ENCODE data around the gene KCNA3. TPM values are rescaled to one million over a fixed set of nuclear protein-coding genes. Genes with fewer than 3 reads are reported as not detected.

Gene KCNA3
- 1 to 10 TPM; 3.4 to 6.7 TPM for total RNA-seq
- polyA plus RNA-seq (ENCODE audit: insufficient read depth, low read depth, low replicate concordance), result 1.3 TPM
- long read RNA-seq, donor 1, result 0 reads
- long read RNA-seq, donor 2, result 0 reads

DNA sequence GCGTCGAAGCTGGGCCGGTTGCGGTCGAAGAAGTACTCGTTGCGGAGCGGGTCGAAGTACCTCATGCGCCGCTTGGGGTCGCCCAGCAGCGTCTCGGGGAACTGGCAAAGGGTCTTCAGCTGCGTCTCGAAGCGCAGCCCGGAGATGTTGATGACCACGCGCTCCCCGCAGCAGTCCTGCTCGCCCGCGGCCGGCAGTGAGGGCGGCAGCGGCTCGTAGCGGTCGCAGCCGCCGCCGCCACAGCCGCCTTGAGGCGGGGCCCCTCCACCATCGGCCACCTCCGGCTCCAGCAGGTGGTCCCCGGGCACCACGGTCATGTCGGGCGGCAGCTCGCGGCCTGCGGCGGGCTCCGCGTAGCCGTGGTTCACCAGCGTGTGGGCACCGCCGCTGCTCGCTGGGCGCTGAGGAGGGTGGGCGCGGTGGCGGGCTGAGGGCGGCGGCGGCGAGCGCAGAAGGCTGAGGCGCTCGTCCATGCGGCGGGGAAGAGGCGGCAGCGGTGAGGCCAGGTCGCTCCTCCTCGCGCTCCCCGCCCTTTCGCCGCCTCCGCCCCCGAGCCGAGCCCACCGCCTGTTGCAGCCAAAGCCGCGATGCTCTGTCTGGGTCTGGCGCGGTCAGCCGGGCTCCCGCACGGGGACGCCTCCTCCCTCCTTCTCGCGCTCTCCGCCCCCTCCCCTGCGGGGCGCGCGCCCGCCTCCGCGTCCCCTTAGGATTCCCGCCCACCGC, at the start of gene KCNA3:
KCNA3 (minus strand) TSS at position 604 of the 723 bp plus-strand sequence; CDS start at position 473, 131 bp downstream.
- Histone ChIP-seq H3K27ac (no peak within 1 kb of the TSS), H3K9me3 (no peaks in the 10 kb centered on the region), H3K27me3 (no peaks in the 10 kb centered on the region), H3K4me3 (peak within 1 kb of the TSS; percentile 50 to 68), H3K36me3 (ENCODE audit: low read depth, missing control alignments) (no peaks in the 10 kb centered on the region), H3K4me1 (no peaks in the 10 kb centered on the region)
- DNase-seq, result peak; percentile 56
- 1% methylated on average over 14 to 71 of the region's 97 CpGs for WGBS, 2 donors
- intact Hi-C loops (cut with DNase I; ENCODE audit: low total_unique reads), result no loop called here
- TF ChIP-seq, protein P1, sequence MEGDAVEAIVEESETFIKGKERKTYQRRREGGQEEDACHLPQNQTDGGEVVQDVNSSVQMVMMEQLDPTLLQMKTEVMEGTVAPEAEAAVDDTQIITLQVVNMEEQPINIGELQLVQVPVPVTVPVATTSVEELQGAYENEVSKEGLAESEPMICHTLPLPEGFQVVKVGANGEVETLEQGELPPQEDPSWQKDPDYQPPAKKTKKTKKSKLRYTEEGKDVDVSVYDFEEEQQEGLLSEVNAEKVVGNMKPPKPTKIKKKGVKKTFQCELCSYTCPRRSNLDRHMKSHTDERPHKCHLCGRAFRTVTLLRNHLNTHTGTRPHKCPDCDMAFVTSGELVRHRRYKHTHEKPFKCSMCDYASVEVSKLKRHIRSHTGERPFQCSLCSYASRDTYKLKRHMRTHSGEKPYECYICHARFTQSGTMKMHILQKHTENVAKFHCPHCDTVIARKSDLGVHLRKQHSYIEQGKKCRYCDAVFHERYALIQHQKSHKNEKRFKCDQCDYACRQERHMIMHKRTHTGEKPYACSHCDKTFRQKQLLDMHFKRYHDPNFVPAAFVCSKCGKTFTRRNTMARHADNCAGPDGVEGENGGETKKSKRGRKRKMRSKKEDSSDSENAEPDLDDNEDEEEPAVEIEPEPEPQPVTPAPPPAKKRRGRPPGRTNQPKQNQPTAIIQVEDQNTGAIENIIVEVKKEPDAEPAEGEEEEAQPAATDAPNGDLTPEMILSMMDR (IDR thresholded peaks at IDR 0.05), result peak in 1 of 3 experiments; percentile 9
- no peak for TF ChIP-seq POLR2A (IDR thresholded peaks at IDR 0.05)

DNA sequence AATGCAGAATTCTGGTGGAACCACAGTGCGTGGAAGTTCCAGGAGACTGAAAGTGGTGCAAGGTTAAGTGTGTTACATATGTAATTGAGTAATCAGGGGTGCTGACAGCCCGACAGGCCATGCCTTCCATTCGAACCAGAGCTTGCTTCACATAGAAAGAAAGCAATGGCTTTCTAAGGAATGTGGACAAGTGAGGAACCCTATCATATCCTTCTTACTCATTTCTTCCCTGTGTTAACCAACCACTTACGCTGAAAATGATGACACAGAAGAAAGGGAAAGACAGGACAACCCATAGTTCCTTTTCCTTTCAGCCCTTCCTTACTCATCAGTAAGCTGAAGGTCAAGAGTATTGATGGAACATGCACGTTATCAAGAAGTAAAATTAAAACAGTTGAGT, 48.1 kb upstream of the KCNA3 start:
- H3K27ac ChIP-seq, result no peak overlapping the region
- no peak for TF ChIP-seq POLR2A (IDR thresholded peaks at IDR 0.05)
- TF ChIP-seq, protein P1 (IDR thresholded peaks at IDR 0.05), result no peak
- no peaks in the 10 kb centered on the region for H3K36me3 ChIP-seq (ENCODE audit: low read depth, missing control alignments)
- H3K4me1 ChIP-seq, result no peaks in the 10 kb centered on the region
- 82 to 89% methylated on average over 5 of the region's 5 CpGs for WGBS, 2 donors
- H3K9me3 ChIP-seq, result no peaks in the 10 kb centered on the region
- intact Hi-C loops (cut with DNase I; ENCODE audit: low total_unique reads), result no loop called here
- no peak for DNase-seq
- no peaks in the 10 kb centered on the region for H3K27me3 ChIP-seq
- no peak overlapping the region for H3K4me3 ChIP-seq

DNA sequence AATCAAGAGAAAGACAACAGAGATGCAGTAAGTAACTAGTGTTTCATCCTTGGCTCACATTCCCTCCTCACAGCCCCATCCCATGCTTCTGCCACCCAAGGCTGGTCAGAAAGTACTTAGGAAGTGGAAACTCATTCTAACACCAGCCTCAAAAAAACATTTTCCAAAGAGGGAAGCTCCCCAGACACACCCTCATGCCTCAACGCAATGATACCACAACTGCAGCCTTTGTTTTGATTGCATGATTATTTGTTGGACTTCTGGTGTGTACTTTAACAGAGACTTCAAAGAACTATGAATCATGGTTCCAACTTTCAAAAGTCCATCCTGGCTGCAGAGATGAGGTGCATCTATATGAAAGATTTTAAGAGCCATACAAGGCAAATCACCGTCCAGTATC, 45.2 kb upstream of the KCNA3 start:
- H3K27me3 ChIP-seq, result no peaks in the 10 kb centered on the region
- intact Hi-C loops (cut with DNase I; ENCODE audit: low total_unique reads), result no loop called here
- no peaks in the 10 kb centered on the region for H3K9me3 ChIP-seq
- no peaks in the 10 kb centered on the region for H3K4me1 ChIP-seq
- no peak overlapping the region for H3K27ac ChIP-seq
- H3K36me3 ChIP-seq (ENCODE audit: low read depth, missing control alignments), result no peaks in the 10 kb centered on the region
- DNase-seq, result no peak
- no peak overlapping the region for H3K4me3 ChIP-seq
- WGBS, 2 donors, result 79 to 96% methylated on average over 2 of the region's 2 CpGs
- no peak for TF ChIP-seq POLR2A (IDR thresholded peaks at IDR 0.05)
- TF ChIP-seq, protein P1 (IDR thresholded peaks at IDR 0.05), result no peak

DNA sequence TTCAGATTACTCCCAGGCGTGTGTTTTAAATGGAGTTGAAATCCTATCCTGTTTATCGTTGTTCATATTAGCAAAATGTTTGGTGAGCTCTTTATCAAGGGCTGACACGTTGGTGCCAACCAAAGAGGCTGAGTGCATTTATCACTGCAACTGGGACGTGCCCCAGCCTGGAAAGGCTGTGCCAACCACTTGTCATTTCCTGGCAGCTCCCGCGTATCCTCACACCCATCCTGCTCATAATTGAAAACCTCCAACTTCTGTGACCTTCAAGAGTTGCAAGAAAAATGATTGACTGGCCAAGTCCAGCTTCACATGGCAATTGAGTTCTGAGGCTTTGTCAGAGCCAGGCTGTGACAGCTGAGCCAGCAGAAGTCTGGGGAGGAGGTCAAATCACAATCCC, 43.7 kb upstream of the KCNA3 start:
- no peaks in the 10 kb centered on the region for H3K36me3 ChIP-seq (ENCODE audit: low read depth, missing control alignments)
- no peaks in the 10 kb centered on the region for H3K9me3 ChIP-seq
- intact Hi-C loops (cut with DNase I; ENCODE audit: low total_unique reads), result no loop called here
- peak; percentile 61 for DNase-seq
- no peak overlapping the region for H3K27ac ChIP-seq
- no peaks in the 10 kb centered on the region for H3K4me1 ChIP-seq
- H3K4me3 ChIP-seq, result no peak overlapping the region
- 54 to 73% methylated on average over 6 of the region's 6 CpGs for WGBS, 2 donors
- TF ChIP-seq, protein P1 (IDR thresholded peaks at IDR 0.05), result no peak
- no peak for TF ChIP-seq POLR2A (IDR thresholded peaks at IDR 0.05)
- no peaks in the 10 kb centered on the region for H3K27me3 ChIP-seq

DNA sequence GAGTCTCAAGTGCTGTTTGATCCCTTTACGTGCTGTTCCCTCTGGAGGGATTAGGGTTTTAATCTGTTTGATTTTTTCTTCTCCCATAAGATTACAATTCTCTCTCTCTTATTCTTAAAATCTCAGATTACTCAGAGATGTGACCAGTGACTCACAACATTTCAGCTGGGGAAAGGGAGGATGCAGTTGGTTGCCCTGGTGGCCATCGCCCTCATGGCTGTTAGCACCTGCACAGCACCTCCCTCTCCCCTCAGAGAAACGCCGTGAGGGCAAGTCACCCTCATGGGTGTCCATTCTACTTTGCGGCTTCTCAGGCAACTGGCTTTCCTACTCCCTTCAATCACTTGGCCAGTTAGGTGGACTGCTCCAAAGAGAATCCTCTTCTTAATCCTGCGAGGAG, 42.4 kb upstream of the KCNA3 start:
- Histone ChIP-seq H3K27ac (no peak overlapping the region), H3K4me1 (no peaks in the 10 kb centered on the region), H3K9me3 (no peaks in the 10 kb centered on the region), H3K36me3 (ENCODE audit: low read depth, missing control alignments) (no peaks in the 10 kb centered on the region), H3K4me3 (no peak overlapping the region), H3K27me3 (no peaks in the 10 kb centered on the region)
- DNase-seq, result no peak
- whole genome bisulfite sequencing, 2 donors, result 78 to 86% methylated on average over 6 of the region's 6 CpGs
- no peak for TF ChIP-seq POLR2A (IDR thresholded peaks at IDR 0.05)
- TF ChIP-seq, protein P1 (IDR thresholded peaks at IDR 0.05), result no peak
- intact Hi-C loops (cut with DNase I; ENCODE audit: low total_unique reads), result no loop called here

Data from testis (tissue), 5 donors.